ENCODE measurements around the gene HOXC12. TPM values are rescaled to one million over a fixed set of nuclear protein-coding genes. Genes with fewer than 3 reads are reported as not detected.

The HOXC12 gene
- total and polyA plus RNA-seq, 2 of the 8 experiments (the other 6 are each of a cell fraction or from before 2014, with no cell fraction given): not detected

DNA sequence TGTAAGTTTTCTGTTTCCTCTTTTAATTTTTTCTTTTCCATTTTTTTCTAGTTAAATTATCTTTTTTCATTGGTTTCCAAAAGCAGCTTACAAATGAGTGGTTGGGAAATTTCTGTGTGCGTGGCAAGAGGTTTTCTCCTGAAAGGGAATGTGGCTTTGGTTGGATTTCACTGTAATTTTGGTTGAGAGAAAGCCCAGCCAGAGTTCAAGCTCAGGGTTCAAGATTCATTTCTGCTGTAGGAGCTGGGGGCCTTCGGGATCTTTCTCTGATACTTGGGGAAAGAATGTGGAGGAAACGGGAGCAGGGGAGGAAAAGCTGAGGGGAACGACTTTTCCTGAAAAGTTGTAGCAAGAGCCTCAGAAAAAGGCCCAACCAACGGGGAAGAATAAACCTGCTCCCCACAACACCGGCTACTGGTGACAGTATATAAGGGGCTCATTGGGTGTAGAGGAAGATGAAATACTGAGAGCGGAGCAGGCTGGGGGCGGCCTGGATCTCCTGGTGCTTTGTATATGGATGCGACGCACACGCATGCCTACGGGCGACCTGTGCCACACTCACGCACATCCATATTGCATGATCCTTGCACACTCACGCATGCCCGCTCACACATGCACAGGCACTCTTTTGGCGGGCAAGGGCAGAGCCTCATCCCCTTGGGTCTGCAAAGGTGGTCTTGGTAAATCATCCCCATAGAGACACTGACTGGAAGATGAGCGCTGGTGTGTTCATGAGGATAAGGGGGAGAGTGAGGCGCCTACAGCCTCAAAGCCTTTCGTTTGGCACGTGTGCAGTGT, 32.2 kb downstream of the HOXC12 start:
- DNase-seq (ENCODE audit: low read depth in 1 of 2, low spot score in 2 of 2) (no peak), FAIRE-seq (no peak)
- no peak overlapping the region for H2BK5ac ChIP-seq (ENCODE audit: low read depth, low read length)
- no peak overlapping the region for H2AFZ ChIP-seq (ENCODE audit: low read length)
- no peak overlapping the region for H4K8ac ChIP-seq (ENCODE audit: extremely low read depth, insufficient read depth, low read length)
- peaks cover 0 to 8% (median 0%) of the 10 kb centered on the region in 4 experiments; a peak in 1 of 8 replicates for H3K36me3 ChIP-seq (ENCODE audit: control insufficient read depth in 2 of 4, insufficient read depth in 4 of 4, low read length in 3 of 4)
- no peak overlapping the region for H2BK15ac ChIP-seq (ENCODE audit: low read length)
- no peak overlapping the region for H2BK20ac ChIP-seq (ENCODE audit: low read length)
- H2BK12ac ChIP-seq (ENCODE audit: low read depth, low read length): 0 out of 2 replicates have a peak overlapping the region, but pooled peaks have one; percentile 85
- no peaks in the 10 kb centered on the region for H3K79me2 ChIP-seq (ENCODE audit: control insufficient read depth in 1 of 2, insufficient read depth in 2 of 2, low read length in 2 of 2)
- H3K14ac ChIP-seq (ENCODE audit: insufficient read length): no peak overlapping the region
- no peak overlapping the region for H4K5ac ChIP-seq (ENCODE audit: insufficient read length, low read depth, low read length)
- no peak overlapping the region for H3K27ac ChIP-seq (ENCODE audit: low read depth, low read length)
- no peaks in the 10 kb centered on the region for H3K79me1 ChIP-seq (ENCODE audit: low read depth, low read length)
- H4K91ac ChIP-seq (replicated peaks; ENCODE audit: insufficient read length, low read length): no peak overlapping the region
- no peak overlapping the region for H3K9ac ChIP-seq (replicated peaks in 1 of 4; ENCODE audit: extremely low read depth in 1 of 4, low read depth in 3 of 4, low read length in 3 of 4)
- peaks cover 0 to 6% (median 3%) of the 10 kb centered on the region in 4 experiments; a peak in 3 of 7 replicates for H3K4me1 ChIP-seq (replicated peaks in 1 of 4; ENCODE audit: control insufficient read depth in 3 of 4, insufficient read depth in 4 of 4, low read length in 3 of 4)
- H3K56ac ChIP-seq (replicated peaks; ENCODE audit: insufficient read length, low read depth, low read length): no peak overlapping the region
- H3K4me2 ChIP-seq (ENCODE audit: insufficient read depth in 1 of 2, low read depth in 2 of 2, low read length in 2 of 2): peak overlapping the region in 1 of 2 experiments; percentile 41; a peak in 1 of 4 replicates
- H3K27me3 ChIP-seq (replicated peaks in 1 of 4; ENCODE audit: control insufficient read depth in 3 of 4, extremely low read depth in 1 of 4, insufficient read depth in 3 of 4, low read length in 3 of 4): peaks cover 94 to 99% (median 97%) of the 10 kb centered on the region in 4 experiments
- H4K20me1 ChIP-seq (replicated peaks in 1 of 2; ENCODE audit: control insufficient read depth in 1 of 2, insufficient read depth in 2 of 2, low read length in 2 of 2): peaks cover 19 to 33% of the 10 kb centered on the region in 2 experiments
- H2AK5ac ChIP-seq (ENCODE audit: low read depth, low read length): no peak overlapping the region
- no peak overlapping the region for H2BK120ac ChIP-seq (replicated peaks; ENCODE audit: low read depth, low read length)
- WGBS, 2 experiments (ENCODE audit: extremely low coverage in 1 of 2, insufficient coverage in 1 of 2, insufficient read length in 1 of 2, insufficient replicate concordance in 2 of 2, low coverage in 1 of 2, low lambda C conversion rate in 2 of 2, missing lambda C conversion rate in 1 of 2): 43% methylated on average over 21 of the region's 21 CpGs; no CpG with 5 or more reads in 1 of the 2 experiments
- peak overlapping the region in 1 of 4 experiments; percentile 38; a peak in 1 of 8 replicates for H3K4me3 ChIP-seq (ENCODE audit: extremely low read depth in 1 of 4, insufficient read depth in 2 of 4, low read depth in 3 of 4, low read length in 4 of 4)
- peaks cover 0 to 9% of the 10 kb centered on the region in 2 experiments; a peak in 1 of 4 replicates for H3K9me3 ChIP-seq (ENCODE audit: insufficient read depth in 2 of 2, low read depth in 1 of 2, low read length in 1 of 2)
- CTCF ChIA-PET (ENCODE audit: partially characterized antibody): interaction anchor here (0.7 to 5.8 kb wide), 26 partner anchors 10 to 412 kb away, joined by 3 to 91 read pairs (median 6); partner anchors contain the start of genes HOXC11, HOXC12, HOXC5 and HOXC8
- H3K4ac ChIP-seq (replicated peaks; ENCODE audit: insufficient read length, low read depth, low read length): no peak overlapping the region
- no peak overlapping the region for H3K18ac ChIP-seq (ENCODE audit: extremely low read depth, low read length)
- POLR2A ChIA-PET (ENCODE audit: partially characterized antibody): interaction anchor here (1.2 kb wide), 1 partner anchor 8 kb away, joined by 4 read pairs; no protein-coding TSS in a partner anchor
- H3K23me2 ChIP-seq (ENCODE audit: low read depth, low read length): no peaks in the 10 kb centered on the region
- no peak overlapping the region for H3K23ac ChIP-seq (ENCODE audit: insufficient read length)
- peak; percentile 49 for TF ChIP-seq RNF2 (IDR thresholded peaks at IDR 0.05; ENCODE audit: borderline replicate concordance, low read depth, low read length, missing control alignments, poor library complexity, severe bottlenecking)
- TF ChIP-seq RFX5 (IDR thresholded peaks at IDR 0.05; ENCODE audit: borderline replicate concordance, low read depth, low read length): no peak
- no peak for TF ChIP-seq EZH2 (IDR thresholded peaks at IDR 0.05; ENCODE audit: low read depth, low read length, severe bottlenecking)
- no peak for TF ChIP-seq POLR2A (IDR thresholded peaks at IDR 0.05; ENCODE audit: control extremely low read depth in 1 of 2, low read depth in 2 of 2, low read length in 2 of 2)
- TF ChIP-seq NRF1 (IDR thresholded peaks at IDR 0.05; ENCODE audit: low read depth, low read length): no peak
- TF ChIP-seq ASH2L (IDR thresholded peaks at IDR 0.05; ENCODE audit: low read length): no peak
- TF ChIP-seq POLR2AphosphoS5 (IDR thresholded peaks at IDR 0.05; ENCODE audit: low read depth, low read length): no peak
- TF ChIP-seq CTCF (IDR thresholded peaks at IDR 0.05; ENCODE audit: control extremely low read depth in 1 of 3, insufficient read depth in 1 of 3, low read depth in 1 of 3, low read length in 3 of 3): no peak

All from H1 (cell line).